HUES48 (cell line): ENCODE data around the gene HSFX4.
A peak's percentile ranks its signal among the peaks of the same experiment; 100 is the strongest.
"Not testable (repeated sequence)": the region's sequence is repeated elsewhere in the genome, so short reads cannot be mapped to it uniquely, and the experiment has no call there.

Source experiments
- H3K27ac ChIP-seq: one replicate; pipeline ENCODE4 v1.7.0; 2013; ENCODE audit warnings: low read depth, low read length, inconsistent platforms
- H3K27me3 ChIP-seq: 2 replicates; pipeline ENCODE4 v1.6.1; 2013; ENCODE audit warnings: mild to moderate bottlenecking, low read length; ENCODE audit not compliant: control insufficient read depth, insufficient read depth
- H3K36me3 ChIP-seq: 2 replicates; pipeline ENCODE4 v1.6.1; 2013; ENCODE audit warnings: low read length; ENCODE audit not compliant: control insufficient read depth, insufficient read depth
- H3K4me1 ChIP-seq: 2 replicates; pipeline ENCODE4 v1.6.1; 2013; ENCODE audit warnings: mild to moderate bottlenecking, low read length; ENCODE audit not compliant: control insufficient read depth, insufficient read depth
- H3K4me3 ChIP-seq: 2 replicates; pipeline ENCODE4 v1.5.1; 2013; ENCODE audit warnings: mild to moderate bottlenecking, low read depth, low read length
- H3K9ac ChIP-seq: 2 replicates; pipeline ENCODE4 v1.6.1; 2013; ENCODE audit warnings: mild to moderate bottlenecking, low read depth, low read length, moderate library complexity
- H3K9me3 ChIP-seq: 2 replicates; pipeline ENCODE4 v1.6.1; 2013; ENCODE audit warnings: low read length; ENCODE audit not compliant: control insufficient read depth, insufficient read depth

HSFX4 gene

GRCh38 chrX:149938881-149939654 is 9.7 kb downstream of the HSFX4 start:
- no peaks in the 10 kb centered on the region for H3K4me1 ChIP-seq
- peak overlapping the region; percentile 88 for H3K27ac ChIP-seq
- H3K4me3 ChIP-seq, result peak overlapping the region; percentile 78; the same call in 1 of the 2 replicates
- no peak overlapping the region for H3K9ac ChIP-seq
- H3K9me3 ChIP-seq, result peaks cover 4% of the 10 kb centered on the region; the same call in 1 of the 2 replicates
- peaks cover 5% of the 10 kb centered on the region; the same call in 1 of the 2 replicates for H3K36me3 ChIP-seq
- H3K27me3 ChIP-seq, result no peaks in the 10 kb centered on the region

GRCh38 chrX:149939655-149939904 is 10.2 kb downstream of the HSFX4 start:
- Histone ChIP-seq H3K36me3 (peaks cover 5% of the 10 kb centered on the region; the same call in 1 of the 2 replicates), H3K9ac (peak overlapping the region; percentile 68; the same call in 1 of the 2 replicates), H3K27me3 (no peaks in the 10 kb centered on the region), H3K4me3 (peak overlapping the region; percentile 83), H3K9me3 (peaks cover 5% of the 10 kb centered on the region; the same call in 1 of the 2 replicates), H3K27ac (peak overlapping the region; percentile 93), H3K4me1 (no peaks in the 10 kb centered on the region)

- H3K36me3 ChIP-seq, result peaks cover 5% of the 10 kb centered on the region; the same call in 1 of the 2 replicates
- H3K9me3 ChIP-seq, result peaks cover 5% of the 10 kb centered on the region; the same call in 1 of the 2 replicates
- H3K27ac ChIP-seq, result peak overlapping the region; percentile 93
- H3K4me3 ChIP-seq, result peak overlapping the region; percentile 83
- H3K4me1 ChIP-seq, result no peaks in the 10 kb centered on the region
- no peaks in the 10 kb centered on the region for H3K27me3 ChIP-seq
- H3K9ac ChIP-seq, result peak overlapping the region; percentile 68; the same call in 1 of the 2 replicates
Observed at GRCh38 chrX:149939905-149940673, 10.7 kb downstream of the HSFX4 start.

GRCh38 chrX:149940674-149941024 is 11.3 kb downstream of the HSFX4 start:
- H3K9me3 ChIP-seq, H3K36me3 ChIP-seq, H3K27me3 ChIP-seq, H3K4me3 ChIP-seq, H3K4me1 ChIP-seq, H3K27ac ChIP-seq, H3K9ac ChIP-seq: not testable (repeated sequence)

GRCh38 chrX:149945087-149945670 is 15.8 kb downstream of the HSFX4 start:
- H3K4me1 ChIP-seq, H3K9ac ChIP-seq, H3K4me3 ChIP-seq, H3K27me3 ChIP-seq, H3K27ac ChIP-seq: not testable (repeated sequence)
- H3K36me3 ChIP-seq, result peaks cover 21% of the 10 kb centered on the region
- H3K9me3 ChIP-seq, result peaks cover 10% of the 10 kb centered on the region; the same call in 1 of the 2 replicates

- H3K4me3 ChIP-seq, result not testable (repeated sequence)
Observed at GRCh38 chrX:149945820-149946219, 16.4 kb downstream of the HSFX4 start.

GRCh38 chrX:149946932-149947331 is 17.6 kb downstream of the HSFX4 start:
- H3K4me1 ChIP-seq, H3K27me3 ChIP-seq, H3K9ac ChIP-seq, H3K4me3 ChIP-seq, H3K27ac ChIP-seq: not testable (repeated sequence)
- H3K9me3 ChIP-seq, result peaks cover 17% of the 10 kb centered on the region; the same call in 1 of the 2 replicates
- H3K36me3 ChIP-seq, result peaks cover 24% of the 10 kb centered on the region

More at GRCh38 chrX:149945820-149946219, 16.4 kb downstream of the HSFX4 start:
- H3K9ac ChIP-seq, H3K27me3 ChIP-seq, H3K4me1 ChIP-seq, H3K27ac ChIP-seq: not testable (repeated sequence)
- peaks cover 21% of the 10 kb centered on the region for H3K36me3 ChIP-seq
- peaks cover 10% of the 10 kb centered on the region; the same call in 1 of the 2 replicates for H3K9me3 ChIP-seq

GRCh38 chrX:149948016-149948415 is 18.6 kb downstream of the HSFX4 start:
- peaks cover 24% of the 10 kb centered on the region for H3K36me3 ChIP-seq
- peak overlapping the region; percentile 16 for H3K27ac ChIP-seq
- H3K27me3 ChIP-seq, result no peaks in the 10 kb centered on the region
- peaks cover 17% of the 10 kb centered on the region; the same call in 1 of the 2 replicates for H3K9me3 ChIP-seq
- no peak overlapping the region for H3K9ac ChIP-seq
- no peak overlapping the region for H3K4me3 ChIP-seq
- peaks cover 4% of the 10 kb centered on the region; the same call in 1 of the 2 replicates for H3K4me1 ChIP-seq

GRCh38 chrX:149949743-149950436 is 20.5 kb downstream of the HSFX4 start:
- peaks cover 4% of the 10 kb centered on the region; the same call in 1 of the 2 replicates for H3K4me1 ChIP-seq
- no peaks in the 10 kb centered on the region for H3K27me3 ChIP-seq
- H3K36me3 ChIP-seq, result peaks cover 18% of the 10 kb centered on the region
- no peak overlapping the region for H3K27ac ChIP-seq
- peaks cover 11% of the 10 kb centered on the region; the same call in 1 of the 2 replicates for H3K9me3 ChIP-seq
- H3K4me3 ChIP-seq, result no peak overlapping the region
- H3K9ac ChIP-seq, result no peak overlapping the region

GRCh38 chrX:149950681-149951080 is 21.3 kb downstream of the HSFX4 start:
- no peak overlapping the region for H3K27ac ChIP-seq
- peaks cover 11% of the 10 kb centered on the region; the same call in 1 of the 2 replicates for H3K9me3 ChIP-seq
- no peaks in the 10 kb centered on the region for H3K27me3 ChIP-seq
- no peak overlapping the region for H3K9ac ChIP-seq
- H3K36me3 ChIP-seq, result peaks cover 16% of the 10 kb centered on the region
- peaks cover 4% of the 10 kb centered on the region; the same call in 1 of the 2 replicates for H3K4me1 ChIP-seq
- no peak overlapping the region for H3K4me3 ChIP-seq
